ENCODE data around the gene KDELR3. TPM values are rescaled to one million over a fixed set of nuclear protein-coding genes. Genes with fewer than 3 reads are reported as not detected.

KDELR3 gene
- total and polyA plus RNA-seq, 2 experiments from 2014 or later = 5.6 to 5.7 TPM

DNA sequence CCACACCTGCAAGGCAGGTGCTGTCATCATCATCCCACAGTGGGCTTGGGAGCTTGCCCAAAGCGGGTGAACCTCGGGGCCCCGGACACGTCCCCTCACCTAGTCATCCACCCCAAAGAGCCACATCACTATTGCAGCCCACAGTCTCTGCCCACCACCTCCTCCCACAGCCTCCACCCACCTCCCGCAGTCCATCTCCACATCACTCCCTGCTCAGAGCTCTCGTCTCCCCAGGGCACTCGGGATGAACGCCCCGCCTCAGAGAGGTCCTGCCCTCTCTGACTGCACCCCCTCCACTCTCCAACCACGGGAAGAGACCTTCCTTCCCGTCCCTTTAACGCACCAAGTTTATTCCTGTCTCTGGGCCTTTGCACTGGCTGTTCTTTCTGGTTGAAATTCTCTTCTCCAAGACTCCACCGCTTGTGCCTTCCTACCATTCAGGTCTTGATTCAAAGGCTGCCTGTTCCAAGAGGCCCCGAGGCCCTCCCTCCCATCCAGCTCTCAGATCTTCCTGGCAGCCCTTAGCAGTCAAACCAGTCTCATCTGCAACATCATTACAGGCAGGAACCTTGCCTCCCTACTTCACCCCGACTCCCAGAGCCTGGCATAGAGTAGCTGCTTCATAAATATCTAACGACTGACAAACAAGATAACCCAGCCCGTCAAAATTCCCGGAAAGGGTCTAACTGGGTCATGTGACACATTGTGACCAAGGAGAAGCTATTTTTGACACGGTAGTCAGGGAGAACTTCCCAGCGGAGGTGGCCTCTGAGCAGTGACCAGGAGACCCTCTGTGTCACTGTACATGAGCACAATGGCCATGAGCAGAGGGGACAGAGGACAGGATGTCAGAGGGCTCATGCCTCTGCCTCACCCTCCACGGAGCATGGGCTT is 24.0 kb upstream of the KDELR3 start (continued):
- TF ChIP-seq, protein P1, sequence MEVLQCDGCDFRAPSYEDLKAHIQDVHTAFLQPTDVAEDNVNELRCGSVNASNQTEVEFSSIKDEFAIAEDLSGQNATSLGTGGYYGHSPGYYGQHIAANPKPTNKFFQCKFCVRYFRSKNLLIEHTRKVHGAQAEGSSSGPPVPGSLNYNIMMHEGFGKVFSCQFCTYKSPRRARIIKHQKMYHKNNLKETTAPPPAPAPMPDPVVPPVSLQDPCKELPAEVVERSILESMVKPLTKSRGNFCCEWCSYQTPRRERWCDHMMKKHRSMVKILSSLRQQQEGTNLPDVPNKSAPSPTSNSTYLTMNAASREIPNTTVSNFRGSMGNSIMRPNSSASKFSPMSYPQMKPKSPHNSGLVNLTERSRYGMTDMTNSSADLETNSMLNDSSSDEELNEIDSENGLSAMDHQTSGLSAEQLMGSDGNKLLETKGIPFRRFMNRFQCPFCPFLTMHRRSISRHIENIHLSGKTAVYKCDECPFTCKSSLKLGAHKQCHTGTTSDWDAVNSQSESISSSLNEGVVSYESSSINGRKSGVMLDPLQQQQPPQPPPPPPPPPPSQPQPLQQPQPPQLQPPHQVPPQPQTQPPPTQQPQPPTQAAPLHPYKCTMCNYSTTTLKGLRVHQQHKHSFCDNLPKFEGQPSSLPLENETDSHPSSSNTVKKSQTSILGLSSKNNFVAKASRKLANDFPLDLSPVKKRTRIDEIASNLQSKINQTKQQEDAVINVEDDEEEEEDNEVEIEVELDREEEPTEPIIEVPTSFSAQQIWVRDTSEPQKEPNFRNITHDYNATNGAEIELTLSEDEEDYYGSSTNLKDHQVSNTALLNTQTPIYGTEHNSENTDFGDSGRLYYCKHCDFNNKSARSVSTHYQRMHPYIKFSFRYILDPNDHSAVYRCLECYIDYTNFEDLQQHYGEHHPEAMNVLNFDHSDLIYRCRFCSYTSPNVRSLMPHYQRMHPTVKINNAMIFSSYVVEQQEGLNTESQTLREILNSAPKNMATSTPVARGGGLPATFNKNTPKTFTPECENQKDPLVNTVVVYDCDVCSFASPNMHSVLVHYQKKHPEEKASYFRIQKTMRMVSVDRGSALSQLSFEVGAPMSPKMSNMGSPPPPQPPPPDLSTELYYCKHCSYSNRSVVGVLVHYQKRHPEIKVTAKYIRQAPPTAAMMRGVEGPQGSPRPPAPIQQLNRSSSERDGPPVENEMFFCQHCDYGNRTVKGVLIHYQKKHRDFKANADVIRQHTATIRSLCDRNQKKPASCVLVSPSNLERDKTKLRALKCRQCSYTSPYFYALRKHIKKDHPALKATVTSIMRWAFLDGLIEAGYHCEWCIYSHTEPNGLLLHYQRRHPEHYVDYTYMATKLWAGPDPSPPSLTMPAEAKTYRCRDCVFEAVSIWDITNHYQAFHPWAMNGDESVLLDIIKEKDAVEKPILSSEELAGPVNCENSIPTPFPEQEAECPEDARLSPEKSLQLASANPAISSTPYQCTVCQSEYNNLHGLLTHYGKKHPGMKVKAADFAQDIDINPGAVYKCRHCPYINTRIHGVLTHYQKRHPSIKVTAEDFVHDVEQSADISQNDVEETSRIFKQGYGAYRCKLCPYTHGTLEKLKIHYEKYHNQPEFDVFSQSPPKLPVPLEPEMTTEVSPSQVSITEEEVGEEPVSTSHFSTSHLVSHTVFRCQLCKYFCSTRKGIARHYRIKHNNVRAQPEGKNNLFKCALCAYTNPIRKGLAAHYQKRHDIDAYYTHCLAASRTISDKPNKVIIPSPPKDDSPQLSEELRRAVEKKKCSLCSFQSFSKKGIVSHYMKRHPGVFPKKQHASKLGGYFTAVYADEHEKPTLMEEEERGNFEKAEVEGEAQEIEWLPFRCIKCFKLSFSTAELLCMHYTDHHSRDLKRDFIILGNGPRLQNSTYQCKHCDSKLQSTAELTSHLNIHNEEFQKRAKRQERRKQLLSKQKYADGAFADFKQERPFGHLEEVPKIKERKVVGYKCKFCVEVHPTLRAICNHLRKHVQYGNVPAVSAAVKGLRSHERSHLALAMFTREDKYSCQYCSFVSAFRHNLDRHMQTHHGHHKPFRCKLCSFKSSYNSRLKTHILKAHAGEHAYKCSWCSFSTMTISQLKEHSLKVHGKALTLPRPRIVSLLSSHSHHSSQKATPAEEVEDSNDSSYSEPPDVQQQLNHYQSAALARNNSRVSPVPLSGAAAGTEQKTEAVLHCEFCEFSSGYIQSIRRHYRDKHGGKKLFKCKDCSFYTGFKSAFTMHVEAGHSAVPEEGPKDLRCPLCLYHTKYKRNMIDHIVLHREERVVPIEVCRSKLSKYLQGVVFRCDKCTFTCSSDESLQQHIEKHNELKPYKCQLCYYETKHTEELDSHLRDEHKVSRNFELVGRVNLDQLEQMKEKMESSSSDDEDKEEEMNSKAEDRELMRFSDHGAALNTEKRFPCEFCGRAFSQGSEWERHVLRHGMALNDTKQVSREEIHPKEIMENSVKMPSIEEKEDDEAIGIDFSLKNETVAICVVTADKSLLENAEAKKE (CRISPR knock-in tag; IDR thresholded peaks at IDR 0.05) = no peak
- TF ChIP-seq EZH2phosphoT487 (IDR thresholded peaks at IDR 0.05; ENCODE audit: unreplicated experiment) (no peak), JUNB (IDR thresholded peaks at IDR 0.05; ENCODE audit: unreplicated experiment) (no peak), ZNF114 (CRISPR knock-in tag; IDR thresholded peaks at IDR 0.05) (no peak), POLR2AphosphoS5 (IDR thresholded peaks at IDR 0.05; ENCODE audit: low read depth) (no peak), NANOG (IDR thresholded peaks at IDR 0.05; ENCODE audit: borderline replicate concordance) (no peak), ZNF331 (CRISPR knock-in tag; IDR thresholded peaks at IDR 0.05; ENCODE audit: low read depth) (no peak), EZH2 (IDR thresholded peaks at IDR 0.05; ENCODE audit: low read depth, unreplicated experiment) (no peak)
- TF ChIP-seq, protein P2, sequence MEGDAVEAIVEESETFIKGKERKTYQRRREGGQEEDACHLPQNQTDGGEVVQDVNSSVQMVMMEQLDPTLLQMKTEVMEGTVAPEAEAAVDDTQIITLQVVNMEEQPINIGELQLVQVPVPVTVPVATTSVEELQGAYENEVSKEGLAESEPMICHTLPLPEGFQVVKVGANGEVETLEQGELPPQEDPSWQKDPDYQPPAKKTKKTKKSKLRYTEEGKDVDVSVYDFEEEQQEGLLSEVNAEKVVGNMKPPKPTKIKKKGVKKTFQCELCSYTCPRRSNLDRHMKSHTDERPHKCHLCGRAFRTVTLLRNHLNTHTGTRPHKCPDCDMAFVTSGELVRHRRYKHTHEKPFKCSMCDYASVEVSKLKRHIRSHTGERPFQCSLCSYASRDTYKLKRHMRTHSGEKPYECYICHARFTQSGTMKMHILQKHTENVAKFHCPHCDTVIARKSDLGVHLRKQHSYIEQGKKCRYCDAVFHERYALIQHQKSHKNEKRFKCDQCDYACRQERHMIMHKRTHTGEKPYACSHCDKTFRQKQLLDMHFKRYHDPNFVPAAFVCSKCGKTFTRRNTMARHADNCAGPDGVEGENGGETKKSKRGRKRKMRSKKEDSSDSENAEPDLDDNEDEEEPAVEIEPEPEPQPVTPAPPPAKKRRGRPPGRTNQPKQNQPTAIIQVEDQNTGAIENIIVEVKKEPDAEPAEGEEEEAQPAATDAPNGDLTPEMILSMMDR (conservative IDR thresholded peaks at IDR 0.05; ENCODE audit: low read depth in 2 of 2) = no peak
